ENCODE data around the gene PDIA5. TPM values are rescaled to one million over a fixed set of nuclear protein-coding genes. Genes with fewer than 3 reads are reported as not detected.

Gene PDIA5
- total RNA-seq, 1 experiment from 2014 or later = 28.6 TPM

DNA sequence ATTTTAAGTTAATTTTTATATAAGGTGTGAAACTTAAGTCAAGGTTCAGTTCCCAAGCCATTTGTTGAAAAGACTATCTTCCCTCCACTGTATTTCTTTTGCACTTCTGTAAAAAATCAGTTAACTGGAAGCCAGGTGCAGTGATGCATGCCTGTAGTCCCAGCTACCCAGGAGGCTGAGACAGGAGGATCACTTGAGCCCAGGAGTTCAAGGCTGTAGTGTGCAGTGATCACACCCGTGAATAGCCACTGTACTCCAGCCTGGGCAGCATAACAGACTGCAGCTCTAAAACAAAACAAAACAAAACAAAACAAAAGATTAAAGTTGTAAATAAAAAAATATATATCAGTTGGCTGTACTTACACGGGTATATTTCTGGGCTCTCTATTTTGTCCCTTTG, 101.8 kb downstream of the PDIA5 start:
- Histone ChIP-seq H3K27ac (ENCODE audit: low read depth, low read length, poor library complexity, severe bottlenecking) (no peak overlapping the region), H3K4me1 (ENCODE audit: insufficient read depth, low read length, poor library complexity, severe bottlenecking) (no peaks in the 10 kb centered on the region), H3K4me3 (ENCODE audit: low read depth, low read length, poor library complexity, severe bottlenecking) (no peak overlapping the region), H3K9me3 (ENCODE audit: low read depth, low read length, poor library complexity, severe bottlenecking) (peaks cover 4% of the 10 kb centered on the region), H3K36me3 (ENCODE audit: insufficient read depth, low read length, poor library complexity, severe bottlenecking) (peaks cover 16% of the 10 kb centered on the region), H3K27me3 (replicated peaks; ENCODE audit: insufficient read depth, low read depth, low read length, poor library complexity) (no peaks in the 10 kb centered on the region)
- POLR2A ChIA-PET (ENCODE audit: low non-redundant PET) = no interaction called here
- CTCF ChIA-PET = no interaction called here
- intact Hi-C loops (cut with micrococcal nuclease; ENCODE audit: unreplicated experiment) = no loop called here
- no TSS peak for BruUV-seq (replicated peaks)
- DNase-seq (ENCODE audit: low spot score) = no peak
- no peak for TF ChIP-seq CTCF (conservative IDR thresholded peaks at IDR 0.05; ENCODE audit: low read depth, low read length)
- no peak for TF ChIP-seq EZH2 (IDR thresholded peaks at IDR 0.05; ENCODE audit: borderline replicate concordance, low read depth, low read length, poor library complexity, severe bottlenecking)

DNA sequence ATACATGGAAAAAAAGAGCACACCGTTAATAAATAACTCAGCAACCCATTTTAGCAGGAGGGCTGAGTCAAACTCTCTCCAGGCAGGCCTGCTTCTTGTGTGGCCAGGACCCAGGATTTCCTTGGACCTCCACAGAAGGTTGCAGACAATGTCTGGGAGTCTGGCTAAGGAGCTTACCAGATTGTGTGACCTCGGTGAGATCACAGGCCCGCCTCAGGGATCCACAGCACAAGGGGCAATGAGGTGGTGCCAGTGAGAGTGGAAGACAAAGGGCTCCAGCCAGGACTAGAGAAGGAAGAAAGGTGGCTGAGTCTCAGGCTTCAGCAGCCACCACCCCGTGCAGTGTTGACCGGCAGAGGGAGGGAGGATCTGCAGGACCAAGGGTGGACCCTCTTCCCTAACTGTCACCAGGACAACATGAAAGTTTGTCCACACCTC, 102.7 kb downstream of the PDIA5 start:
- Histone ChIP-seq H3K4me1 (ENCODE audit: insufficient read depth, low read length, poor library complexity, severe bottlenecking) (no peaks in the 10 kb centered on the region), H3K4me3 (ENCODE audit: low read depth, low read length, poor library complexity, severe bottlenecking) (no peak overlapping the region), H3K9me3 (ENCODE audit: low read depth, low read length, poor library complexity, severe bottlenecking) (peaks cover 4% of the 10 kb centered on the region), H3K27me3 (replicated peaks; ENCODE audit: insufficient read depth, low read depth, low read length, poor library complexity) (no peaks in the 10 kb centered on the region), H3K27ac (ENCODE audit: low read depth, low read length, poor library complexity, severe bottlenecking) (no peak overlapping the region), H3K36me3 (ENCODE audit: insufficient read depth, low read length, poor library complexity, severe bottlenecking) (peaks cover 14% of the 10 kb centered on the region)
- intact Hi-C loops (cut with micrococcal nuclease; ENCODE audit: unreplicated experiment) = no loop called here
- TF ChIP-seq EZH2 (IDR thresholded peaks at IDR 0.05; ENCODE audit: borderline replicate concordance, low read depth, low read length, poor library complexity, severe bottlenecking) (no peak), CTCF (conservative IDR thresholded peaks at IDR 0.05; ENCODE audit: low read depth, low read length) (no peak)
- POLR2A ChIA-PET (ENCODE audit: low non-redundant PET) = no interaction called here
- CTCF ChIA-PET = no interaction called here
- DNase-seq (ENCODE audit: low spot score) = no peak
- no TSS peak for BruUV-seq (replicated peaks)

- POLR2A ChIA-PET (ENCODE audit: low non-redundant PET) = no interaction called here
- Histone ChIP-seq H3K27ac (ENCODE audit: low read depth, low read length, poor library complexity, severe bottlenecking) (no peak overlapping the region), H3K27me3 (replicated peaks; ENCODE audit: insufficient read depth, low read depth, low read length, poor library complexity) (no peaks in the 10 kb centered on the region), H3K36me3 (ENCODE audit: insufficient read depth, low read length, poor library complexity, severe bottlenecking) (peaks cover 10% of the 10 kb centered on the region), H3K9me3 (ENCODE audit: low read depth, low read length, poor library complexity, severe bottlenecking) (peaks cover 4% of the 10 kb centered on the region), H3K4me3 (ENCODE audit: low read depth, low read length, poor library complexity, severe bottlenecking) (no peak overlapping the region), H3K4me1 (ENCODE audit: insufficient read depth, low read length, poor library complexity, severe bottlenecking) (no peaks in the 10 kb centered on the region)
- DNase-seq (ENCODE audit: low spot score) = no peak
- CTCF ChIA-PET = no interaction called here
- intact Hi-C loops (cut with micrococcal nuclease; ENCODE audit: unreplicated experiment) = no loop called here
- no TSS peak for BruUV-seq (replicated peaks)
- TF ChIP-seq CTCF (conservative IDR thresholded peaks at IDR 0.05; ENCODE audit: low read depth, low read length) (no peak), EZH2 (IDR thresholded peaks at IDR 0.05; ENCODE audit: borderline replicate concordance, low read depth, low read length, poor library complexity, severe bottlenecking) (no peak)
Observed at GRCh38 chr3:123169930-123170329, 103.1 kb downstream of the PDIA5 start.

All from A673 (cell line).